ENCODE measurements around the gene PTK7.

- TF ChIP-seq POLR2A (IDR thresholded peaks at IDR 0.05) (no peak), CTCF (IDR thresholded peaks at IDR 0.05) (no peak)
These were observed 48.4 kb downstream of the PTK7 start for GRCh38 chr6:43124481-43124880.

Measured in Peyer's patch (tissue), 4 donors.